Panc1 (cell line): ENCODE measurements around the gene EPHA3. TPM values are rescaled to one million over a fixed set of nuclear protein-coding genes. Genes with fewer than 3 reads are reported as not detected.

Experiments used
- ATAC-seq: fragments of 200-7000 bp; cut with Tn5 transposase; 2 replicates; pipeline ENCODE4 v1.9.1; 2020; ENCODE audit warnings: mild to moderate bottlenecking, moderate library complexity
- BruUV-seq: library from RNA; stranded (reverse); fragments of 400-500 nt; replicated peaks from 2 replicates; lab custom pipeline; 2021; lab: Mats Ljungman, UMichigan
- CTCF ChIA-PET: fragments of 300-600 bp; sonication (Branson Sonifier 250); formaldehyde crosslinking; loops from one replicate; lab custom pipeline; 2022; ENCODE audit warnings: antibody characterized with exemption; lab: Charles Lee
- POLR2A ChIA-PET: fragments of 300-600 bp; sonication (Branson Sonifier 250); formaldehyde crosslinking; loops from one replicate; lab custom pipeline; 2022; ENCODE audit warnings: antibody characterized with exemption; lab: Charles Lee
- DNase-seq: peaks from one replicate; pipeline ENCODE4 v3.0.0-alpha.2; 2010; ENCODE audit warnings: low read depth, low spot score
- H3K27ac ChIP-seq: 2 replicates; pipeline ENCODE4 v1.5.1; 2011; ENCODE audit warnings: mild to moderate bottlenecking, low read length, inconsistent platforms
- H3K27me3 ChIP-seq: fragments of 200-500 bp; sonication (Bioruptor generic); 2 replicates; pipeline ENCODE4 v1.6.0; 2014; ENCODE audit warnings: low read length, inconsistent platforms; ENCODE audit not compliant: control insufficient read depth, insufficient read depth
- H3K36me3 ChIP-seq: fragments of 200-500 bp; sonication (Bioruptor generic); 2 replicates; pipeline ENCODE4 v1.5.1; 2014; ENCODE audit warnings: inconsistent platforms, mild to moderate bottlenecking, low read length, moderate library complexity; ENCODE audit not compliant: control insufficient read depth, insufficient read depth
- H3K4me1 ChIP-seq: 2 replicates; pipeline ENCODE4 v1.5.1; 2011; ENCODE audit warnings: inconsistent platforms, mild to moderate bottlenecking, low read length, moderate library complexity; ENCODE audit not compliant: control insufficient read depth, insufficient read depth
- H3K4me3 ChIP-seq, 2 experiments: 2 replicates each; pipeline ENCODE4 v1.5.1; 2011 to 2012; ENCODE audit warnings: low read depth in 2 of 2, low read length in 2 of 2, mild to moderate bottlenecking in 2 of 2, inconsistent platforms in 1 of 2, moderate library complexity in 1 of 2
- H3K9me3 ChIP-seq: fragments of 200-500 bp; sonication (Bioruptor generic); 2 replicates; pipeline ENCODE4 v1.5.1; 2014; ENCODE audit warnings: low read depth, mild to moderate bottlenecking, inconsistent platforms, low read length, moderate library complexity; ENCODE audit not compliant: control insufficient read depth, insufficient read depth
- POLR2AphosphoS5 ChIP-seq: IDR thresholded peaks from 2 replicates; pipeline ENCODE4 v1.6.1; 2012; ENCODE audit warnings: mild to moderate bottlenecking, low read depth, low read length, moderate library complexity
- SIN3A ChIP-seq: IDR thresholded peaks from 2 replicates; pipeline ENCODE4 v1.6.1; 2012; ENCODE audit warnings: low read depth, mild to moderate bottlenecking, low read length, moderate library complexity, borderline replicate concordance; ENCODE audit not compliant: insufficient read depth
- TCF7L2 ChIP-seq: IDR thresholded peaks from 2 replicates; pipeline ENCODE4 v1.6.1; 2011; ENCODE audit warnings: mild to moderate bottlenecking, low read depth, low read length, inconsistent platforms
- in situ Hi-C: cut with HindIII; loops from 2 replicates; pipeline ENCODE4 v1.10.0; 2016; ENCODE audit warnings: low sequenced_read_pairs, low pct_unique_long_range_greater_than_20kb
- intact Hi-C: fragments of 100-400 bp; cut with micrococcal nuclease; formaldehyde crosslinking; loops from one replicate; pipeline ENCODE4 v1.10.0; 2022; ENCODE audit not compliant: unreplicated experiment
- total RNA-seq: library from RNA; stranded (reverse); gene quantifications from one replicate; pipeline ENCODE4 v1.2.1, GENCODE V29; 2021; ENCODE audit not compliant: unreplicated experiment
- TF ChIP-seq, protein P1 (sequence below), 2 experiments: IDR thresholded peaks; 2 replicates each; pipeline ENCODE4 v1.6.1; 2011 to 2012; ENCODE audit warnings: low read depth in 2 of 2, control low read depth in 1 of 2, low read length in 1 of 2, mild to moderate bottlenecking in 1 of 2, moderate library complexity in 1 of 2; ENCODE audit not compliant: insufficient read depth in 1 of 2
- TF ChIP-seq, protein P2 (sequence below): fragments of 450-650 bp; IDR thresholded peaks from 2 replicates; pipeline ENCODE4 v1.5.1; 2017; ENCODE audit warnings: mild to moderate bottlenecking

EPHA3 gene
- total RNA-seq, 1 experiment from 2014 or later, result 0.05 TPM

GRCh38 chr3:89266074-89266473, 158.7 kb downstream of the EPHA3 start:
- intact Hi-C loops, result no loop called here
- ATAC-seq, result no peak

DNA sequence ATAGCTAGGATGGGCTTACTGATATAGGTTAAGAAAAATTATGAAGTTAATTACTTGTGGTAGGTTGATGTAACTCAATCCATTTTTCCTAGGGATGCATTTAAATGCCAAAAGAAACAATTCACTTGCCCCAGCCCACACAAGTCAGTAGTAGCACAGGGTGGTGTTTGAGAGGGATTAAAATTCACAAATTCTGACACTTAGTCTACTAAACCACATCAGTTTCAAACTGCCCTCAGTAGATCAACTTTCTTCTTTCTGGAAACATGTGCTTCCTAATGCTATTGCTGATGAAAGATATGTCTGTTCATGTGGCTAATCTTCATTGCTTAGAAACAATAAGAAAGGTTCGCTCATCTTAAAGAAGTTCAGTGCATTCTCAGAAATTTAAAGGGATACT, 160.6 kb downstream of the EPHA3 start:
- intact Hi-C loops, result no loop called here
- no peak for DNase-seq
- Histone ChIP-seq H3K4me3 (no peak overlapping the region), H3K9me3 (no peaks in the 10 kb centered on the region), H3K27ac (no peak overlapping the region), H3K27me3 (no peaks in the 10 kb centered on the region), H3K36me3 (no peaks in the 10 kb centered on the region), H3K4me1 (no peaks in the 10 kb centered on the region)
- TF ChIP-seq POLR2AphosphoS5, result no peak
- no peak for TF ChIP-seq SIN3A
- TF ChIP-seq TCF7L2, result no peak
- TF ChIP-seq, protein P1, sequence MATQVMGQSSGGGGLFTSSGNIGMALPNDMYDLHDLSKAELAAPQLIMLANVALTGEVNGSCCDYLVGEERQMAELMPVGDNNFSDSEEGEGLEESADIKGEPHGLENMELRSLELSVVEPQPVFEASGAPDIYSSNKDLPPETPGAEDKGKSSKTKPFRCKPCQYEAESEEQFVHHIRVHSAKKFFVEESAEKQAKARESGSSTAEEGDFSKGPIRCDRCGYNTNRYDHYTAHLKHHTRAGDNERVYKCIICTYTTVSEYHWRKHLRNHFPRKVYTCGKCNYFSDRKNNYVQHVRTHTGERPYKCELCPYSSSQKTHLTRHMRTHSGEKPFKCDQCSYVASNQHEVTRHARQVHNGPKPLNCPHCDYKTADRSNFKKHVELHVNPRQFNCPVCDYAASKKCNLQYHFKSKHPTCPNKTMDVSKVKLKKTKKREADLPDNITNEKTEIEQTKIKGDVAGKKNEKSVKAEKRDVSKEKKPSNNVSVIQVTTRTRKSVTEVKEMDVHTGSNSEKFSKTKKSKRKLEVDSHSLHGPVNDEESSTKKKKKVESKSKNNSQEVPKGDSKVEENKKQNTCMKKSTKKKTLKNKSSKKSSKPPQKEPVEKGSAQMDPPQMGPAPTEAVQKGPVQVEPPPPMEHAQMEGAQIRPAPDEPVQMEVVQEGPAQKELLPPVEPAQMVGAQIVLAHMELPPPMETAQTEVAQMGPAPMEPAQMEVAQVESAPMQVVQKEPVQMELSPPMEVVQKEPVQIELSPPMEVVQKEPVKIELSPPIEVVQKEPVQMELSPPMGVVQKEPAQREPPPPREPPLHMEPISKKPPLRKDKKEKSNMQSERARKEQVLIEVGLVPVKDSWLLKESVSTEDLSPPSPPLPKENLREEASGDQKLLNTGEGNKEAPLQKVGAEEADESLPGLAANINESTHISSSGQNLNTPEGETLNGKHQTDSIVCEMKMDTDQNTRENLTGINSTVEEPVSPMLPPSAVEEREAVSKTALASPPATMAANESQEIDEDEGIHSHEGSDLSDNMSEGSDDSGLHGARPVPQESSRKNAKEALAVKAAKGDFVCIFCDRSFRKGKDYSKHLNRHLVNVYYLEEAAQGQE (IDR thresholded peaks at IDR 0.05; ENCODE audit: insufficient read depth in 1 of 2, low read depth in 2 of 2, low read length in 1 of 2), result no peak
- TF ChIP-seq, protein P2, sequence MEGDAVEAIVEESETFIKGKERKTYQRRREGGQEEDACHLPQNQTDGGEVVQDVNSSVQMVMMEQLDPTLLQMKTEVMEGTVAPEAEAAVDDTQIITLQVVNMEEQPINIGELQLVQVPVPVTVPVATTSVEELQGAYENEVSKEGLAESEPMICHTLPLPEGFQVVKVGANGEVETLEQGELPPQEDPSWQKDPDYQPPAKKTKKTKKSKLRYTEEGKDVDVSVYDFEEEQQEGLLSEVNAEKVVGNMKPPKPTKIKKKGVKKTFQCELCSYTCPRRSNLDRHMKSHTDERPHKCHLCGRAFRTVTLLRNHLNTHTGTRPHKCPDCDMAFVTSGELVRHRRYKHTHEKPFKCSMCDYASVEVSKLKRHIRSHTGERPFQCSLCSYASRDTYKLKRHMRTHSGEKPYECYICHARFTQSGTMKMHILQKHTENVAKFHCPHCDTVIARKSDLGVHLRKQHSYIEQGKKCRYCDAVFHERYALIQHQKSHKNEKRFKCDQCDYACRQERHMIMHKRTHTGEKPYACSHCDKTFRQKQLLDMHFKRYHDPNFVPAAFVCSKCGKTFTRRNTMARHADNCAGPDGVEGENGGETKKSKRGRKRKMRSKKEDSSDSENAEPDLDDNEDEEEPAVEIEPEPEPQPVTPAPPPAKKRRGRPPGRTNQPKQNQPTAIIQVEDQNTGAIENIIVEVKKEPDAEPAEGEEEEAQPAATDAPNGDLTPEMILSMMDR, result no peak
- ChIA-PET CTCF (no interaction called here), POLR2A (no interaction called here)
- BruUV-seq, result no TSS peak
- in situ Hi-C loops, result no loop called here
- no peak for ATAC-seq

More at GRCh38 chr3:89266074-89266473, 158.7 kb downstream of the EPHA3 start:
- DNase-seq, result no peak
- in situ Hi-C loops, result no loop called here
- ChIA-PET CTCF (no interaction called here), POLR2A (no interaction called here)
- no TSS peak for BruUV-seq
- H3K36me3 ChIP-seq, result no peaks in the 10 kb centered on the region
- H3K4me3 ChIP-seq, result no peak overlapping the region
- no peaks in the 10 kb centered on the region for H3K4me1 ChIP-seq
- TF ChIP-seq SIN3A (no peak), POLR2AphosphoS5 (no peak), TCF7L2 (no peak)
- TF ChIP-seq, protein P2, result no peak
- TF ChIP-seq, protein P1 (IDR thresholded peaks at IDR 0.05; ENCODE audit: insufficient read depth in 1 of 2, low read depth in 2 of 2, low read length in 1 of 2), result no peak
- no peaks in the 10 kb centered on the region for H3K27me3 ChIP-seq
- no peaks in the 10 kb centered on the region for H3K9me3 ChIP-seq
- no peak overlapping the region for H3K27ac ChIP-seq
